ENCODE measurements around the gene EPN3. TPM values are rescaled to one million over a fixed set of nuclear protein-coding genes. Genes with fewer than 3 reads are reported as not detected.

The EPN3 gene
- total RNA-seq, 1 donor from 2014 or later, result 0.35 TPM

DNA sequence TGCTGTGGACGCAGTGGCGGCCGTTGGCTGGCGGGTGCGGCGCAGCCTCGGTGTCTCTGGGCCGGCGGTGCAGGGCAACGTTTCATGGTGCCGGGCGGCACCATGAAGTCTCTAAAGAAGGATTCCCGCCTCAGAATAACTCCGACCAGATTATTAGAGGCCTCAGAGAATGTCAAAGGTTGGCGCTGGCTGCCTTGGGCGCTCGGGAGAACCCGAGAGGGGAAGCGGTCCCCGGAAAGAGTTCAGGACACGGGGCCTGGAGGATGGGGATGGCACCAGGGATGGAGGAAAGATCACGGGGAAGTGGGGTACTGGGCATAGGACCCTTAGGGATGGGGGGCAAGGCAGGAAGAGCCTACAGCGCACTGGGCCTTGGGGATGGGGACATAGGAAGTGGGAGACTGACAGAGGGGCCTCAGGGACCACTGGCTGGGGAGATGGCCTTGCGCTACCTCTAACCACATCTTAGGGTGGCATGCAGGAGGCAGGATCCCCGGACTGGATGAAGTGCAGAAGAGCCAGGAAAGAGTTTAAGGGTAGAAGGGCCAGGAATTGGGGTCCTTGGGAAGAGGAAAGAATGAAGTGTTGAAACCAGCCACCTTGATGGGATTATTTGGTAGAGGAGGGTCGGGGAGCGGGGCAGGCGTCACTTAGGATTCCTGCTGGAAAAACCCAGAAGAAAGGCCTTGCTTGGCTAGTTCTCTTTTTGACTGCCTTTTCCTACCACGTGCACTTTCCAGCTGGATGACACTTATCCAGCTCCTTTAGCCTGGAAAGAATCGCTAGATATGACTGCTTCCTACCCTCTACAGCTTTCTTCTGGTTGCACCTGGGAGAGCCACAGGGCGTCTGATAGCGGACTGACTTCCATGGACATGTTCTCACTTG lies 23.7 kb upstream of the EPN3 start:
- no peak for DNase-seq (ENCODE audit: low spot score)
- ATAC-seq, result no peak

DNA sequence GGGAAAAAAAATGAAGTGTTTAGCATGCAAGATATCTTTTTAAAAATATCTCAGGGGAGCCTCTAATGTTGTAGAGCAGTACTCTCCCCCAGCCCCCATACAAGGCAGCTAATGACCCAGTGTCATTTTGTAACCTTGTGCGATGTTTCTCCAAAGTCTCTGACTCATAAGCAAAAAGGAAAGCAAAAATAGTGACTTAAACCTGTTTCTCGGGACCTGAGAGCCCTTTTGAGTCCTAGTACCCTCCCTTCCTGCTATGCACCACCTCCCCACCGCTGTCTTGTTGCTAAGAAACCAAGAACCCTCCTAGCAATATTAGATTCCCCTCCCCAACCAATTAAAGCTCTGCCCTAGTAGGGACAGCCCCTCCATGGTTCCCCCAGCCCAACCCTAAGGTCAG lies 21.5 kb upstream of the EPN3 start:
- ATAC-seq, result no peak
- DNase-seq (ENCODE audit: low spot score), result no peak

DNA sequence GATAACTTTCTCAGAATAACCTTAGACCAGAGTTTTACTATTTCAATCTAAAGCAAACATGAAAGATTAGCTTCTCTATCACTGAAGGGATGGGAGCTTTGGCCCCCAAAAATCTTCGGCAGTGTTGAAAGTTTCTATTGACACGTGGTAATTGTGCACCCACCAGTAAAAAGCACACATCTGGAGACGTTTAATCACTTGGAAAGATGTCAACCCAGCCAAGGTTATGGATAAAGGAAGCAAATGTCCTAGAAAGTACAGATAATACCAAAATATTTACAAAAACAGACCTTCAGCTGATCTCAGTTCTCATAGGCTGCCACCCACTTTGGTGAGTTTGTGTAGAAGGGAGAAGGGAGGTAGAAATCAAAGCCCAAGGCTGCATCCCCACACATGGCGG lies 19.0 kb upstream of the EPN3 start:
- ATAC-seq, result no peak

DNA sequence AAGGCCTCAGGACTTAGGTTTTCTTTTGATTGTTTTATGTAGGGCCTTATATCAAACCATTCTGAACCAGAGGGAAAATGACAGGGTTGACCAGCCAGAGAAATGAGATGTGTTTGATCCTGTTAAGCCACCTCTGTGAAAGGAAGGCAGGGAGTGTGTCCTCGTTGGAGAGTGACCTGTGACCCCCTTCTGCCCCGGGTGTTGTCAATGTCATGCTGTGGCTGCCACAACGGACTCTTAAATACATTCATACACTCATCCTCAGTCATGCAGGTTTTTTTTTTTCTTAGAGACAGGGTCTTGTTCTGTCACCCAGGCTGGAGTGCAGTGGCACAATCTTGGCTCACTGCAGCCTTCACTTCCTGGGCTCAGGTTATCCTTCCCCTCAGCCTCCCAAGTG lies 18.1 kb upstream of the EPN3 start:
- DNase-seq (ENCODE audit: low spot score) (no peak), ATAC-seq (peak; percentile 20)

More for the DNA sequence above, 19.0 kb upstream of the EPN3 start:
- DNase-seq (ENCODE audit: low spot score), result no peak

DNA sequence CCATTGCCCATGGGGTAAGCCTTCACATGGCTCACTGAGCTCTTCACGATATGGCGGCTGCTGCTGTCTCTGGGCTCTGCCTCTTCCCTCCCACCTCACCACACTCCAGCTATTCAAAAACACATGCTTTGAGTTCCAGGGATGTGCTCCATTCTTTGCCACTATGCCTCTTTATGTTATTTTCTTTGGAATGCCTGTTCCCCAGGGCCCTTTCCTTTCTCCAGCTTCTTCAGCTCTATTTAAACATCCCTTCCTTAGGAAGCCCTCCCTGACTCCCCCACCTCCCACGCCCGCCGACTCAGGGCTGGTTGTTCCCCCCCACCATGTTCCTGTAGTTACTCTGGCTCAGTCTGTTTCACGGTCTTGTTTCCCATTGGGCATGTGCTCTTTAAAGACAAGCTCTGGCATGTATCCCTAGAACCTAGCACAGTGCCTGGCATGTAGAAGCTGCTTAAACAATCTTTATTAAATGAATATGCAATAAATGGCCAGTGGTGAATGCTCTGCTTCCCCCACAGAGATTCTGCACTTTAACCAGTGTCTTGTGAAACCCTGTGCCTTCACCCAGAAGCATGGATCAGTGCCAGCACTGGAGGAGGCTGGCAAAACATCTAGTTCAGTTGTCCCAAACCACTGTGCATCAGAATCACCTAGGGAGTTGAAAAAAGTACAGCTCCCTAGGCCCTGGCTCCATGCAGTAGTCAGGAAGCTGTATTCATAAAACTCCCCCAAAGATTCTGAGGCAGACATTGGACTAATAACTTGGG lies 17.4 kb upstream of the EPN3 start:
- peak; percentile 92 for ATAC-seq
- DNase-seq (ENCODE audit: low spot score), result peak; percentile 90

DNA sequence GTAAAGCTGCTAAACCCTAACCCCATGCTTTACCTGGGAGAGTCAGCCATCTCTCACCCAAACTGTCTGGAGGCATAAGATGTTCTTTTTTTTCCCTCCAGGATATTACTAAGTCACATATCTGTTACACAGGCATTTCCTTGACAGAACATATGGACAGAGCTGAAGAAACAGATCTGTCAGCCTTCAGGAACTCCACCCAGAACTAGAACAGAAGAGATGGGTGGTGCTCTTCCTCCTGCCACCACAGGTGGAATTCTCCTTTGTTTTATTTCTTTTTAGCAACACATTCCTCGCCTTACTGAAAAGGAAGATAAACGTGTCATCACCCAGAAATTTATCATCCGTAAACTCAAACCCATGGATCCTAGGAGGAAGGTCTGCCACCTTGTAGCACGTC lies 15.5 kb upstream of the EPN3 start:
- no peak for ATAC-seq
- no peak for DNase-seq (ENCODE audit: low spot score)

DNA sequence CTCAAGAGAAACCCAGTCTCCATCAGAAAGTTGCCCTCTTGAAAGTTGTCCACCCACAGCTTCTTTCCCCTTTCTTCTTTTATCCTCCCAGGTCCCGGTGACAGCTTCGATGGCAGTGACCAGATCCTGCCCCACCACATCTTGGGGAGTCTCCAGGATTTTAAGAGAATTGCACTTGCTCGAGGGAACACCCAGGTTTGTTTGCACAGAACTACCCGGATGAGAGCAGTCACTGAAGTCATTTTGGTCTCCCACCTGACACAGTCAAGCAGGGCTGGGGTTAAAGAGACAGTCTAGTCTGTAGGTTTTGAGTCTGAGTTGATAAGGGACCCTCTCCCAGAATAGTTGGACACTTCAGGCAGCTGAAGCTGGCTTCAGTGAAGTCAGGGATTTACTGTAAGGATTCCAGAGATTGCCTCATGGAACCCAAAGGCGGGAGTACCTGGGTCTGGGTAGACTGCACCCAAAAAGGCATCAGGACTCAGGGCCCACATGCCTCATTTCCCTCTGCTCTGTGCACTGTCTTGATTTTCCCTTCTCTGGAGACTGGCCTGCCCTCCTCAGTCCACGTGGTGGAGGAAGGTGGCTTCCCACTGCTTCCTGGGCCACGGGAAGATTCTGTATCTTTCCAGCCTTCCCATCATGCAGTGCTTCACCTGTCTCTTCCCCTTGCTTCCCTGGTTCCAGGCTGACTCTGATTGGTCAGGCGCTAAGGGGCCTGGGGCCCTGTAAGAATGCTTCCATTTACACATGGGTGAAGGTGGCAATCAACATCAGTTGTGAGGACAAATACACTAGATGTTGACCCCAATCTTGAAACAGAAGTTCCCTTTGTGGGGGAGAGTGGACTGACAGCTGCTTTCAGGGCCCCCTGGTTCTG lies 14.8 kb upstream of the EPN3 start:
- ATAC-seq (no peak), DNase-seq (ENCODE audit: low spot score) (no peak)

DNA sequence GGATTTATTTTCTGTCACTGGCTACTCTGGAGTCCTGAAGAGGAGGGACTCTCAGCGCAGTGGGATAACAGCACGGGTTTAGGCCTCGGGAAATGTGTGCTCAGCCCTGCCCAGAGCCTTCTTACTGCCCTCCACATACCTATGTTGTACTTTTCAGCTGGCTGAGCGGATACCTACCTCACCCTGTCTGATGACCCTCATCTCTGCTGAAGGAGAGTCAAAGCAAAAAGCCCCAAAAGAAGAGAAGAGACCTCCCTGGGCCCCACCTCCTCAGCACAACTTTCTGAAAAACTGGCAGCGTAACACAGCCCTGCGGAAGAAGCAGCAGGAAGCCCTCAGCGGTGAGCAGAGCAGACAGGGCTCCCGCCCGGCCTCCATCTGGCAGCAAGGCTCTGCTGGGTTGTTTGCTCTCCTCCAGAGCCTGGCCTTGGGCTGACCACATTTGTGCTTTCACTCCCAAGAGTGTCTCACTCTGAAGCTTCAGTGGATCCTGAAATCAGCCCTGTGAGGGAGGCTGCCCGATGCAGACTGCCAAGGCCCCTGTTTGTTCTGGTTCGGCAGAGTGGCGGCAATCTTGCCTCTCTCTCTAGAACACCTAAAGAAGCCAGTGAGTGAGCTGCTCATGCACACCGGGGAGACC lies 14.0 kb upstream of the EPN3 start:
- DNase-seq (ENCODE audit: low spot score) (no peak), ATAC-seq (peak; percentile 55)

DNA sequence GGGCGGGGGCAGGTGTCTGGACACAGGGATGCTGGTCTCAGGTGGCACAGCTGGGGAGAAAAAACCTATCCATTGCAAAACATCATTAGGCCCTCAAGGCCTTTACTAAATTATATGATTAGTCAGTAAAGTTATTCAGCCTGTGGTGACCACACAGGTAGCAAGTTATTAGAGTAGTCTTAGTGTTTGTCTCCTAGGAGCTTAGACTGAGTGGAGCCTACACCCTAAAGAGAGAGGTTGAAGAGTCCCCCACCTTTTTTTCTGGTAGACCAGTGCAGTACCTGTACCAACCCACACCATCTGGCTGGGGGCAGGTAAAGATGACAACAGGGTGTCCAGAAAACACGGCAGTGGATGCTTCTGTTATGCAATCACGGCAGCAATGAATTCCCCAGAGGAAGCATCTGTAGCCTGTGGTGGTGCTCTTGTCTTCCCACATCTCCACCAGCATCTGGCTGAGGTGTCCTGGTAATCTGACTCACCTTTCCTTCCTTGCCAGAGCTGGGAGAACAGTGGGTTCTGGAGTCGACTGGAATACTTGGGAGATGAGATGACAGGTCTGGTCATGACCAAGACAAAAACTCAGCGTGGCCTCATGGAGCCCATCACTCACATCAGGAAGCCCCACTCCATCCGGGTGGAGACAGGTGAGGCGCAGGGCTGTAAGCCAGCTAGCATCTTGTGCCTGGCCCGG lies 13.2 kb upstream of the EPN3 start:
- ATAC-seq (no peak), DNase-seq (ENCODE audit: low spot score) (no peak)

DNA sequence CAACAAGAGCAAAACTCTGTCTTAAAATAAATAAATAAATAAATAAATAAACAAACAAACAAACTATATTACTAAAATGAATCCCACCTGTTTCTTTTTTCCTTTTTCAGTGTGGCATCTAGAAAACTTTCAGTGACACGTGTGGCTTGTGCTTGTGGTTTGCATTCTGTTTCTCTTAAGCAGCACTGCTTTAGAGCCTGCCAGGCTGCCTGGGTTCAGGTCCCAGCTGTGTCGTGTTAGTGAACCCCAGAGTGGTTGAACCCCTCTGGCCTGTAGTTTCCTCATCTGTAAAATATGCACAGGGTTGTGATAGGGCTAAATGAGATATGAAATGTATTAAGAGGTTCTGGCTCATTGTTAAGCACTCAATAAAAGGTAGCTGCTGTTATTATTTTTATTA lies 12.1 kb upstream of the EPN3 start:
- no peak for ATAC-seq
- no peak for DNase-seq (ENCODE audit: low spot score)

DNA sequence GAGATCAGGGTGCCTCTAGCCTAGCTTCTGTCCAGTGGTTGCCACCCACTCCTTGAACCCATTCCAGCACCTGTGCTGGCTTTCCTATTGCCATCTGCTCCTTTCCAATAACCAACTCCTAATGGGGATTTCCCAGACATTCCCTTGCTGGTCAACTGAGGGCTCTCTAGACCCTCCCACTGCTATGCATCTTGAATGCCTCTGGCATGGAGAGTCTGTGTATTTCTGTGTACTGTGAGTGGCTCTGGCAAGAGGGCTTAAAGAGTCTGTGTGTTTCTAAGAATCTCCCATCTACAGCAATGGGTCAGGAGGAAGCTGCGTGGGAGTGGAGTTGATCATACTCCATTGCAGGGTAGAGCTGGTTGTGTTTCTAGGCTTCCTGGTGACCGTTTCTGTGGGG lies 11.0 kb upstream of the EPN3 start:
- ATAC-seq (no peak), DNase-seq (ENCODE audit: low spot score) (no peak)

DNA sequence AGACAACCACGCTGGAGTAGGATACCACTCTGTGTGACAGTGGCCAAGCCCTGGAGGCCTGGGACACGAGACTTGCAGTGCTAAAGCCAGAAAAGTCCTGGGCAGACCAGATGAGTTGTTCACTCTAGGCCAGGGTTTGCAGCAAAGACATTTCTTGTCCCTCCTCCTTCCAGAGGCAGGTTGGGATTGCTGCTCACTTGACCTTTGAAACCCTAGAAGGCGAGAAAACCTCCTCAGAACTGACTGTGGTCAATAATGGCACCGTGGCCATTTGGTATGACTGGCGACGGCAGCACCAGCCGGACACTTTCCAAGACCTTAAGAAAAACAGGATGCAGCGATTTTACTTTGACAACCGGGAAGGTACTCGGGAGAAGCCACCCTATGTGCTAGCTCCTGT lies 9.8 kb upstream of the EPN3 start:
- no peak for DNase-seq (ENCODE audit: low spot score)
- ATAC-seq, result no peak

DNA sequence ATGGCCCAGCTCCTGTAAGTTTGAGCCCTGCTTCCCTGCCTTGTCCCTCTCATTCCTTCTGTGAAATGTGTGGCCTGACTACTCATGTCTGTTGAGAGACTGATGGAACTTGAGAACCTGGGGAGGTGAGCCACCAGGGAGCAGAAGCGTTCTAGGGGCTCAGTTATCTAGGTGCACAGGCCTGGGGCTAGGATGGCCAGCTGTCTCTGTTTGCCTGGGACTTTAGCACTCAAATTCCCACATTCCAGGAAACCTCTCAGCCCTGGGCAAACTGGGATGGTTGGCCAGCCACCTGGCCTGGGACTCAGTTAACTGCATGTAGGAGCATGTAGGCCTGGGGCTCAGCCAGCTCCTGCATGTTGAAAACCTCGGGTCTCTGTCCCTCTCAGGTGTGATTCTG lies 9.3 kb upstream of the EPN3 start:
- no peak for ATAC-seq
- no peak for DNase-seq (ENCODE audit: low spot score)

DNA sequence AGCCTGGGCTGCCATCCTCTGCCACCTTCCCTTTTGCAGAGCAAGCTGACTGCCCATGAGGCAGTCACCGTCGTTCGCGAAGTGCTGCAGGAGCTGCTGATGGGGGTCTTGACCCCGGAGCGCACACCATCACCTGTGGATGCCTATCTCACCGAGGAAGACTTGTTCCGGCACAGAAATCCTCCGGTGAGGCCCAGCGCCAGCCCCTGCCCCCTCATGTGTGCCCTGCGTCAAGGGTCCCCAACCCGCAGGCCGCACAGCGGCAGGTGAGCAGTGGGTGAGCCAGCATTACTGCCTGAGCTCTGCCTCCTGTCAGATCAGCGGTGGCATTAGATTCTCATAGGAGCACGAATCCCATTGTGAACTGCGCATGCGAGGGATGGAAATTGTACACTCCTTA lies 7.7 kb upstream of the EPN3 start:
- no peak for ATAC-seq
- DNase-seq (ENCODE audit: low spot score), result no peak

DNA sequence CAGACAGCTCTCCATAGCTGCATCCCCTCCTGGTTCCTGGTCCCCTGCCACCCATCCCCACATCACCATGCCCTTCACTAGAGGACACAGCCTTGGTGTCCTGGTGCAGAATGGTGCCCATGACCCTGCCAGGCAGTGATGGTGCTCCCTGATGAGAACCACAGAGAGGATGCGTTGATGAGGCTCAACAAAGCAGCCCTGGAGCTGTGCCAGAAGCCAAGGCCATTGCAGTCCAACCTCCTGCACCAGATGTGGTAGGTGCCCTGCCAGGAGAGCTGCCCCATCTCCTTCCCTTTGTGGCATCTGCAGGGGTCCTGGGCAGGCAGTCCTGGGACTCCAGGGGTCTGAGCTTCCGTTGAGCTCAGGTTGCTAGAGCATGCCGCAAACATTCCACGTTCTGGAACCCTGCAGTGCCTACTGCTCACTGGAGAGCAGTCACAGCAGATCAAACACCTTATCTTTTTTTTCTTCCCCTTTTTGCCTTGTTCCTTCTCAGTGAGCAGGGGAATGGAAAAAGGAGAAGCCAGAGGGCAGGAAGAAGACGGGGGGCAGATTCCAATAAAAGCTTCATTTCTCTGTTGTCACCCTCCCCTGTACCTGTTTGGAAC lies 5.3 kb upstream of the EPN3 start:
- ATAC-seq (no peak), DNase-seq (ENCODE audit: low spot score) (no peak)

DNA sequence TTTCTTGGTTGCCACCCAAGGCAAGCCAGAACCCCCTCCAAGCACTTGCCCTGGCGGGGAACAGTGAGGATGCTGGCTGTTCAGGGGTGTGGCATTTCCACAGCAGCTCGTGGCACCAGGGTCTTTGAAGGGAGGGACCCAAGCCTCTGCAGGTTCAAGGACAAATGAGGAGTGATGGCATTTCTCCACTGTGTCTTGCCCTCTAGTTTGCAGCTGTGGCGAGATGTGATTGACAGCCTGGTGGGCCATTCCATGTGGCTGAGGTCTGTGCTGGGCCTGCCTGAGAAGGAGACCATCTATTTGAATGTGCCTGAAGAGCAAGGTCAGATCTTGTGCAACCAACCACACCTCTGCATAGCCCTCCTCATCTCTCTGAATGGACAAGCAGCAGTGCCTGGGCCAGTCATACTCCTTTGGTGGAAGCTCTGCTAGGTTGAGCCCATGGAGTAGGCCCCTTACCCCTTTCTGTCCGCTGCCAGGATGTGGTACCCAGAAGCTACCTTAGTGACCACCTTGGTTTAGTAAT lies 4.5 kb upstream of the EPN3 start:
- DNase-seq (ENCODE audit: low spot score) (no peak), ATAC-seq (no peak)

DNA sequence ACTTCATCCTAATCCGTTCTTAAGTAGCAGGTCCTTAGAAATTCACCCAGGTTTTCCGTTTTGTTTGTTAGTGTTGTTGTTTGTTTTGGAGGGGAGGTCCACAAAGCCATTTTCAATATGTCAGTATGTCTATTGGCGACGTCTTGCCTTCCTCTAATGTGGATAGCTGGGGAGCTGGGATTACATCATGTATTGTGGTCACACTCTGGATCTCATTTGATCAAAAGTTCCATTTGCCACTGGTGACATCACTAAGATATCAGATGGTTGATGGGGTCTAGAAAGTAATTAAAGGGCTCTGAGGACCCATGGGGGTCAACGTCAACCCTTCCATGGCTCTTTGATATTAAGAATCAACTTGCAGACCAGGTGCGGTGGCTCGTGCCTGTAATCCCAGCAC lies 2.7 kb upstream of the EPN3 start:
- DNase-seq (ENCODE audit: low spot score), result no peak
- ATAC-seq, result no peak

DNA sequence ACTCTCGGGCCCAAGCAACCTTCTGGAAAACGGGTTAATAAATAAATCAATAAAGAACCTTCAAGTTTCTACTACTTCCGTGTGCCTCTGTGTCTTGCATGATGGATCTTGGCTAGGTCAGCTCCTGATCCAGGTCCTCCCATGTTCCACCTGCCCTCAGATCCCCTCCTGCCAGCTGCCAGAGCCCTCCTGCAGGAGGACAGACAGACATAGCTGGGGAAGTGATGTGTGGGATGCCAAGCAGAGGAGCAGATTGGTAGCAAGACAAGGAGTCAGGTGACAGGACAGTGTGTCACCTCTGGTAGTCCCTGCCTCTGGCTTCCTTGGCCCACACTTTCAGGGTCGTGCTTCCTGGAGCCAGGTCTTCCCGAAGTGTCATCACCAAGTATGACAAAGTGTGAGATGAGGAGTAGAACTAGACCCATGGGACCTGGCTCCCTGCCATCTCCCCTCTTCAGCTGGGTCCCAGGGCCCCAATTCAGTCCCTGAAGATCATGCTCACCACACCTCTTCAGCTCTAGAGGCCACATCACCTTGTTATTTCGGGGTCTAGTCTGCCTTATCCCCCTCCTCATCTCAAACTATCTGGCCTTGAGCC lies 1.0 kb upstream of the EPN3 start:
- no peak for ATAC-seq
- DNase-seq (ENCODE audit: low spot score), result no peak

DNA sequence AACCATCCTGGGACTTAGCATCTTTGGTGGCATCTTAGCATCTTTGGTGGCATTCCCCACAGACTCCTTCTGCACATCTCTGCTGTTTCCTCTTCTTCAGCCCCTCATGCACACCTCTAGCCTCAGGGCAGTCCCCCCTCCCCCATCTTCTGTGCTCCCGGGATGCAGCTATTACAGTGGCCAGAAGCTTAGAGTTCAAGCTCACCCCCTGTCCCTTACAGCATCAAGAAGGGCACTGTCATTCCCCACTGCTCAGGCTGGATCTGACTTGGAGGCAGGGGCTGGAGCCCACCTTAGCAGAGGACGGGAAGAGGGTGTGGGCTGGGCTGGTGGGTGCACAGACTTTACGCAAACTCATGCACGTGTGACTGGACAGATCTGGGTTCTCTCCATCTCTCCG lies 650 bp downstream of the EPN3 start:
- no peak for ATAC-seq
- no peak for DNase-seq (ENCODE audit: low spot score)
